Stimulated activated memory B cell treated with anti-CD40 and anti-IgM and Interleukin-4, amounts not matched to agents 10 μg/mL and 1 μg/mL and 100 μg/mL, for 72 hours (primary cell): ENCODE measurements around the gene CPE.
"Not testable (repeated sequence)": the region's sequence is repeated elsewhere in the genome, so short reads cannot be mapped to it uniquely, and the experiment has no call there.

Experiments
- ATAC-seq: fragments of 150-1000 bp; cut with Tn5 transposase; 2 replicates; pipeline ENCODE4 v1.10.0; 2021
- H3K27ac Mint-ChIP-seq: one replicate; pipeline ENCODE4 v1.8.0; 2022; ENCODE audit warnings: mild to moderate bottlenecking, mixed read lengths
- H3K27me3 Mint-ChIP-seq: one replicate; pipeline ENCODE4 v1.8.0; 2022; ENCODE audit warnings: mixed read lengths
- H3K36me3 Mint-ChIP-seq: one replicate; pipeline ENCODE4 v1.8.0; 2022; ENCODE audit warnings: mixed read lengths
- H3K4me1 Mint-ChIP-seq: one replicate; pipeline ENCODE4 v1.8.0; 2022; ENCODE audit warnings: mixed read lengths
- H3K4me3 Mint-ChIP-seq: one replicate; pipeline ENCODE4 v1.8.0; 2022; ENCODE audit warnings: mild to moderate bottlenecking, moderate library complexity, mixed read lengths
- H3K9me3 Mint-ChIP-seq: one replicate; pipeline ENCODE4 v1.8.0; 2022; ENCODE audit warnings: mixed read lengths

Gene CPE

DNA sequence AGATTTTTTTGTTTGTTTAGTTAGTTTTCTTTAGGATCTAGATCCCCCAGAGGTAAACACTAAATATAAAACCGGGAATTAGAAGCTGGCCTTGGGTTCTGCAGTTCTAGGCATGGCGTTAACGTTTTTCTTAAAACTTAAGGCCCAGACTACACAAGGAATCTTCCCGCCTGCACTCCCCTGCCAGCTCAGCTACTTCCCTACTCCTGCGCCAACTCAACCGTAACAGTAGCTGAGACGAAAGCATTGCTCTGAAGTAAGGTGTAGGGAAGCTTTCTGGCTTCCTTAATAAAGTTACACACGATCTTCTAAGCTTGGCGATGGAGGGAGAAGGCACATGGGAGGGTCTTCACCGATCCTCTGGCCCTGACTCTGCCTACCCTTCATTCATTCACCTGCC lies 37.1 kb downstream of the CPE start:
- no peaks in the 10 kb centered on the region for H3K4me1 Mint-ChIP-seq
- no peaks in the 10 kb centered on the region for H3K36me3 Mint-ChIP-seq
- no peak for ATAC-seq
- no peak overlapping the region for H3K27ac Mint-ChIP-seq
- no peaks in the 10 kb centered on the region for H3K9me3 Mint-ChIP-seq
- H3K27me3 Mint-ChIP-seq: peaks cover 17% of the 10 kb centered on the region
- no peak overlapping the region for H3K4me3 Mint-ChIP-seq

- Mint-ChIP-seq H3K36me3 (no peaks in the 10 kb centered on the region), H3K9me3 (no peaks in the 10 kb centered on the region), H3K27me3 (peaks cover 4% of the 10 kb centered on the region), H3K4me3 (no peak overlapping the region), H3K4me1 (no peaks in the 10 kb centered on the region), H3K27ac (no peak overlapping the region)
- no peak for ATAC-seq
Measured at GRCh38 chr4:165418073-165418472, 39.3 kb downstream of the CPE start.

GRCh38 chr4:165425629-165426028 lies 46.8 kb downstream of the CPE start:
- peaks cover 6% of the 10 kb centered on the region for H3K9me3 Mint-ChIP-seq
- no peaks in the 10 kb centered on the region for H3K36me3 Mint-ChIP-seq
- H3K27me3 Mint-ChIP-seq: peaks cover 29% of the 10 kb centered on the region
- no peak overlapping the region for H3K4me3 Mint-ChIP-seq
- ATAC-seq: no peak
- no peak overlapping the region for H3K27ac Mint-ChIP-seq
- no peaks in the 10 kb centered on the region for H3K4me1 Mint-ChIP-seq

- ATAC-seq: no peak
- no peaks in the 10 kb centered on the region for H3K4me1 Mint-ChIP-seq
- no peak overlapping the region for H3K4me3 Mint-ChIP-seq
- no peaks in the 10 kb centered on the region for H3K36me3 Mint-ChIP-seq
- peaks cover 35% of the 10 kb centered on the region for H3K27me3 Mint-ChIP-seq
- H3K27ac Mint-ChIP-seq: no peak overlapping the region
- peaks cover 6% of the 10 kb centered on the region for H3K9me3 Mint-ChIP-seq
Measured at GRCh38 chr4:165426331-165426730, 47.5 kb downstream of the CPE start.

DNA sequence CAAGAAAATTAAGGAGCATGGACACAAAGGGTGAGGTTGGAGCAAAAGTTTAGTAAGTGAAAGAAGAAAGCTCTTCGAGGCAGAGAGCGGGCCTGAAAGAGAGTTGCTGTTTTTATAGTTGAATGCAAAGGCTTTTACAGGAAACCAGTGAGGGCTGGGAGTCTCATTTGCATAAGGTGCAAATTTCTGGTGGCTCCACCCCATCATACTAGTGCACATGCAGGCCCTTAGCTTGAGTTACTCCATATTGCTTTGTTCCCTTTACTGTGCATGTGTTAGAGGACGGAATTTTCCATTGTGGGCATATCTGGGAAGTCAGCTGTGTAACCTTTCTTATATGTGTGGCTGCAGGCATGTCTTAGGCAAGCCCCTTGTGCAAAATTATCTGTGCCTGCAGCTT lies 48.0 kb downstream of the CPE start:
- no peaks in the 10 kb centered on the region for H3K4me1 Mint-ChIP-seq
- peaks cover 6% of the 10 kb centered on the region for H3K9me3 Mint-ChIP-seq
- H3K36me3 Mint-ChIP-seq: no peaks in the 10 kb centered on the region
- no peak for ATAC-seq
- peaks cover 40% of the 10 kb centered on the region for H3K27me3 Mint-ChIP-seq
- H3K27ac Mint-ChIP-seq: no peak overlapping the region
- H3K4me3 Mint-ChIP-seq: no peak overlapping the region

GRCh38 chr4:165428957-165429356 lies 50.1 kb downstream of the CPE start:
- Mint-ChIP-seq H3K27ac (no peak overlapping the region), H3K36me3 (no peaks in the 10 kb centered on the region), H3K4me1 (no peaks in the 10 kb centered on the region), H3K4me3 (no peak overlapping the region), H3K9me3 (peaks cover 6% of the 10 kb centered on the region), H3K27me3 (peaks cover 52% of the 10 kb centered on the region)
- no peak for ATAC-seq

DNA sequence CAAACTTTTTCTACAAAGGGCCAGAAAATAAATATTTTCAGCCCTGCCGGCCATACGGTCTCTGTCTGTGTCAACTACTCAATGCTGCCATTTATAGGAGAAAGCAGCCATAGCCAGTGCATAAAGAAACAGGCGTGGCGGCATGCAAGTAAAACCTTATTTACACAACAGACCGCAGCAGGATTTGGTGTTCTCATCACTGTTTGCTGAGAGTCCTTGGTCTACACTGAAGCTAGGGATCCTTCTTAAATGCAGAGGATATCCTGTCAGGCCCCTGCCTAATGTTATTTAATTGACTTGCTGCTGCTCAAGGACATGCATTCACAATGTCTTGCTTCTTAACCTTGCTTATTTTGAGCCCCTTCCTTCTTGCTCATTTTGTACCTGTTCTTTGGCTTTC lies 54.7 kb downstream of the CPE start:
- no peak for ATAC-seq
- Mint-ChIP-seq H3K9me3 (no peaks in the 10 kb centered on the region), H3K36me3 (no peaks in the 10 kb centered on the region), H3K4me3 (no peak overlapping the region), H3K4me1 (no peaks in the 10 kb centered on the region), H3K27ac (no peak overlapping the region), H3K27me3 (peaks cover 38% of the 10 kb centered on the region)

GRCh38 chr4:165437691-165438090 lies 58.9 kb downstream of the CPE start:
- no peak overlapping the region for H3K27ac Mint-ChIP-seq
- no peaks in the 10 kb centered on the region for H3K36me3 Mint-ChIP-seq
- H3K9me3 Mint-ChIP-seq: no peaks in the 10 kb centered on the region
- no peaks in the 10 kb centered on the region for H3K4me1 Mint-ChIP-seq
- no peak for ATAC-seq
- no peak overlapping the region for H3K4me3 Mint-ChIP-seq
- peaks cover 13% of the 10 kb centered on the region for H3K27me3 Mint-ChIP-seq

- Mint-ChIP-seq H3K27me3 (peaks cover 8% of the 10 kb centered on the region), H3K4me1 (no peaks in the 10 kb centered on the region), H3K9me3 (no peaks in the 10 kb centered on the region), H3K27ac (no peak overlapping the region), H3K4me3 (no peak overlapping the region), H3K36me3 (no peaks in the 10 kb centered on the region)
- ATAC-seq: no peak
Measured at GRCh38 chr4:165439344-165439743, 60.5 kb downstream of the CPE start.

- ATAC-seq: no peak
- H3K4me3 Mint-ChIP-seq: no peak overlapping the region
- no peak overlapping the region for H3K27ac Mint-ChIP-seq
- H3K9me3 Mint-ChIP-seq: no peaks in the 10 kb centered on the region
- no peaks in the 10 kb centered on the region for H3K4me1 Mint-ChIP-seq
- H3K36me3 Mint-ChIP-seq: no peaks in the 10 kb centered on the region
- H3K27me3 Mint-ChIP-seq: peaks cover 3% of the 10 kb centered on the region
Measured at GRCh38 chr4:165439981-165440380, 61.2 kb downstream of the CPE start.

- Mint-ChIP-seq H3K27ac (no peak overlapping the region), H3K4me3 (no peak overlapping the region), H3K27me3 (no peaks in the 10 kb centered on the region), H3K4me1 (no peaks in the 10 kb centered on the region), H3K9me3 (no peaks in the 10 kb centered on the region), H3K36me3 (no peaks in the 10 kb centered on the region)
- ATAC-seq: no peak
Measured at GRCh38 chr4:165440415-165441158, 61.8 kb downstream of the CPE start.

GRCh38 chr4:165443276-165443675 lies 64.5 kb downstream of the CPE start:
- H3K27me3 Mint-ChIP-seq: no peaks in the 10 kb centered on the region
- no peak overlapping the region for H3K4me3 Mint-ChIP-seq
- H3K36me3 Mint-ChIP-seq: no peaks in the 10 kb centered on the region
- no peak for ATAC-seq
- no peak overlapping the region for H3K27ac Mint-ChIP-seq
- H3K9me3 Mint-ChIP-seq: no peaks in the 10 kb centered on the region
- H3K4me1 Mint-ChIP-seq: no peaks in the 10 kb centered on the region

GRCh38 chr4:165448700-165449099 lies 69.9 kb downstream of the CPE start:
- Mint-ChIP-seq H3K27ac (no peak overlapping the region), H3K27me3 (no peaks in the 10 kb centered on the region), H3K4me3 (no peak overlapping the region), H3K4me1 (no peaks in the 10 kb centered on the region), H3K36me3 (no peaks in the 10 kb centered on the region), H3K9me3 (no peaks in the 10 kb centered on the region)
- ATAC-seq: peak; percentile 34

DNA sequence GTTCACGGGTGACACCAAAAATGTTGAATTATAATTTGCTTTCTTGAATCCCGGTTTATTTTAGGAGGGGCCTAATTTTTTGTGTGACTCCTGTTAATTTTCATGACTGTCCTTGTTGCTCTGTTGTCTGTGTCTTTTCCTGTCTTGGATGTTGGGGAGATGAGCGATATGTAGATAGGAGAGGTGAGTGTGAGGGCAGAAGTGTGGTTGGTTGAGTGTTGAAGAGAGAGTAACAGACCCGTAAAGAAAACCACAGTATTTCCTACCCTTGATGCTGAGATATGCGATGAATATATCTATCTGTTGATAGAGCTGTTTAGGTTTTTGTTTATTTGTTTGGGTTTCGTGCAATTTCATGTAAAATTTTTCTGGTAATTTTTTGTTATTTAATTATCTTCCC lies 70.5 kb downstream of the CPE start:
- ATAC-seq: no peak
- Mint-ChIP-seq H3K36me3 (no peaks in the 10 kb centered on the region), H3K4me3 (no peak overlapping the region), H3K27ac (no peak overlapping the region), H3K9me3 (no peaks in the 10 kb centered on the region), H3K4me1 (no peaks in the 10 kb centered on the region), H3K27me3 (no peaks in the 10 kb centered on the region)

DNA sequence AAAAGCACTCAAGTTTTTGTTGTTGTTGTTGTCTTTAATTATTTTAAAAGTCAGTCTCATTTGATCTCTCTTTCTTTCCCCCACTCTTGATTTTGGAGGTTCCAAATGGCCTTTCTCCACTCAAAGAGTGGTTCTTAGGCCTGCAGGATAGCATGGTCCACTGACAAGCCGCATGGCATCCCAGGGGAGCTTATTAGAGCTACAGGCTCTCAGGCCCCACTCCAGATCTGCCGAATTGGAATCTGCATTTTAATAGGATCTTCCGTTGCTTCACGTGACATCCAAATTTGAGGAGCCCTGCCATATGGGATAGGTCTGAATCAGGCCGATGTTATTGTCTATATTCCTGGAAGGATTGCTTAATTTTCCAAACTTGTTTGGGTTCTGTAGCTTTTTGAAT lies 72.1 kb downstream of the CPE start:
- ATAC-seq: no peak
- Mint-ChIP-seq H3K27me3 (no peaks in the 10 kb centered on the region), H3K4me3 (no peak overlapping the region), H3K9me3 (no peaks in the 10 kb centered on the region), H3K4me1 (no peaks in the 10 kb centered on the region), H3K36me3 (no peaks in the 10 kb centered on the region), H3K27ac (no peak overlapping the region)

DNA sequence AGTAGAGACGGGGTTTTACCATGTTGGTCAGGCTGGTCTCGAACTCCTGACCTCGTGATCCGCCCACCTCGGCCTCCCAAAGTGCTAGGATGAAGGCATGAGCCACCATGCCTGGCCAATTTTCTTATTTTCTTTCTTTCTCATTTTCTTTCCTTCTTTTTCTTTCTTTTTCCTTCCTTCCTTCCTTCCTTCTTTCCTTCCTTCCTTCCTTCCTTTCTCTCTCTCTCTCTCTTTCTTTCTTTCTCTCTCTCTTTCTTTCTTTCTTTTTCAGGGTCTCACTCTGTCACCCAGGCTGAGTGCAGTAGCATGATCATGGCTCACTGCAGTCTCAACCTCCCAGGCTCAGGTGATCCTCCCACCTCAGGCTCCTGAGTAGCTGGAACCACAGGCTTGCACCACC lies 74.3 kb downstream of the CPE start:
- H3K4me1 Mint-ChIP-seq, ATAC-seq, H3K27me3 Mint-ChIP-seq, H3K27ac Mint-ChIP-seq, H3K36me3 Mint-ChIP-seq, H3K9me3 Mint-ChIP-seq, H3K4me3 Mint-ChIP-seq: not testable (repeated sequence)

GRCh38 chr4:165454426-165454825 lies 75.6 kb downstream of the CPE start:
- H3K27me3 Mint-ChIP-seq: no peaks in the 10 kb centered on the region
- H3K9me3 Mint-ChIP-seq: no peaks in the 10 kb centered on the region
- H3K27ac Mint-ChIP-seq: no peak overlapping the region
- no peak overlapping the region for H3K4me3 Mint-ChIP-seq
- ATAC-seq: no peak
- no peaks in the 10 kb centered on the region for H3K4me1 Mint-ChIP-seq
- no peaks in the 10 kb centered on the region for H3K36me3 Mint-ChIP-seq
